Body of pancreas (tissue), 4 donors: Measurements from ENCODE around the gene SMG7. TPM values are rescaled to one million over a fixed set of nuclear protein-coding genes. Genes with fewer than 3 reads are reported as not detected.

ENCODE experiments used
- ATAC-seq: fragments of 150-250 bp; one replicate; pipeline ENCODE4 v1.9.1; 2016
- DNase-seq, 4 donors: peaks; one replicate each; pipeline ENCODE4 v3.0.0-alpha.2; 2019
- H3K27ac ChIP-seq, 4 donors: fragments of 200-600 bp; sonication (generic); 1 replicate in 3 of 4; 2 replicates in 1 of 4; pipeline versions ENCODE4 v1.5.1 to v1.6.1; 2016 to 2019; ENCODE audit warnings: mild to moderate bottlenecking in 1 of 4, mixed read lengths in 1 of 4, moderate library complexity in 1 of 4
- H3K27me3 ChIP-seq, 2 donors: fragments of 200-600 bp; sonication (generic); one replicate each; pipeline ENCODE4 v1.6.0; 2016; ENCODE audit warnings: mild to moderate bottlenecking in 1 of 2
- H3K36me3 ChIP-seq, 2 donors: fragments of 200-600 bp; sonication (generic); replicated peaks in 1 of 2; 2 replicates each; pipeline ENCODE4 v1.5.1; 2016; ENCODE audit warnings: low read depth in 2 of 2; ENCODE audit not compliant: insufficient read depth in 1 of 2
- H3K4me1 ChIP-seq: fragments of 200-600 bp; sonication (generic); one replicate; pipeline ENCODE4 v1.6.0; 2016
- H3K4me3 ChIP-seq, 2 donors: fragments of 200-600 bp; sonication (generic); 1 replicate in 1 of 2; 2 replicates in 1 of 2; pipeline ENCODE4 v1.5.1; 2016 to 2019
- H3K9me3 ChIP-seq, 3 donors: fragments of 200-600 bp; sonication (generic); 1 replicate in 2 of 3; 2 replicates in 1 of 3; pipeline ENCODE4 v1.5.1; 2016
- POLR2A ChIP-seq, 3 donors: fragments of 450-650 bp; IDR thresholded peaks; one replicate each; pipeline ENCODE4 v1.6.1; 2016; ENCODE audit warnings: antibody characterized with exemption in 3 of 3, mild to moderate bottlenecking in 2 of 3
- WGBS, 2 donors: methylation state at CpG; one replicate each; pipeline ENCODE4 v1.1.5; 2017; 5-methylcytosine and 5-hydroxymethylcytosine counted together
- intact Hi-C: fragments of 100-400 bp; cut with DNase I; formaldehyde crosslinking; loops from one replicate; pipeline ENCODE4 v1.15.1; 2023
- total RNA-seq, 2 donors: library from RNA; depleted of rRNA; stranded (reverse); fragments of >200 nt; gene quantifications; one replicate each; pipeline ENCODE4 v1.1.0, GENCODE V29; 2016
- TF ChIP-seq, protein P1 (sequence below), 7 experiments: fragments of 450-650 bp in 4 of 7; fragments of 200-600 bp in 3 of 7; sonication (generic) in 3 of 7; IDR thresholded peaks; one replicate each; pipeline ENCODE4 v1.5.1; 2016 to 2019; ENCODE audit warnings: antibody characterized with exemption in 7 of 7

SMG7 gene
- total RNA-seq, 2 donors from 2014 or later, result 22.4 to 34.2 TPM

DNA sequence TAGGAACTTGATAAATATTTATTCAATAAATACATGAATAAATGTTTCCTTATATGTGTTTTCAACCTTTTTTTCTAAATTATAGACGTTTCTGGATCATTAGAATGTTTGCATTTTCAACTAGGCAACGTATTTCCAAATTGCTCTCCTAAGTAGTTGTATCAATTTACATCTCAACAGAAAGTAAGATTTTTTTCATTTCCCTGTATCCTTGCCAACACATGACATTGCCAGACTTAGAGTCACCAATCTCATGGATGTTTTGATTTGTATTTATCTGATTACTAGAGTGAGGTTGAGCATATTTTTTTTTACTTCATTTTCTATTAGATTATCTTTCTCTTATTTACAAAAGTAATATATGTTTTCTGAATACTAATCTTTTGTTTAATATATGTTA, 22.2 kb upstream of the SMG7 start:
- TF ChIP-seq, protein P1, sequence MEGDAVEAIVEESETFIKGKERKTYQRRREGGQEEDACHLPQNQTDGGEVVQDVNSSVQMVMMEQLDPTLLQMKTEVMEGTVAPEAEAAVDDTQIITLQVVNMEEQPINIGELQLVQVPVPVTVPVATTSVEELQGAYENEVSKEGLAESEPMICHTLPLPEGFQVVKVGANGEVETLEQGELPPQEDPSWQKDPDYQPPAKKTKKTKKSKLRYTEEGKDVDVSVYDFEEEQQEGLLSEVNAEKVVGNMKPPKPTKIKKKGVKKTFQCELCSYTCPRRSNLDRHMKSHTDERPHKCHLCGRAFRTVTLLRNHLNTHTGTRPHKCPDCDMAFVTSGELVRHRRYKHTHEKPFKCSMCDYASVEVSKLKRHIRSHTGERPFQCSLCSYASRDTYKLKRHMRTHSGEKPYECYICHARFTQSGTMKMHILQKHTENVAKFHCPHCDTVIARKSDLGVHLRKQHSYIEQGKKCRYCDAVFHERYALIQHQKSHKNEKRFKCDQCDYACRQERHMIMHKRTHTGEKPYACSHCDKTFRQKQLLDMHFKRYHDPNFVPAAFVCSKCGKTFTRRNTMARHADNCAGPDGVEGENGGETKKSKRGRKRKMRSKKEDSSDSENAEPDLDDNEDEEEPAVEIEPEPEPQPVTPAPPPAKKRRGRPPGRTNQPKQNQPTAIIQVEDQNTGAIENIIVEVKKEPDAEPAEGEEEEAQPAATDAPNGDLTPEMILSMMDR (IDR thresholded peaks at IDR 0.05), result no peak
- TF ChIP-seq POLR2A (IDR thresholded peaks at IDR 0.05), result no peak
- no peak for ATAC-seq
- Histone ChIP-seq H3K27me3 (no peaks in the 10 kb centered on the region), H3K36me3 (no peaks in the 10 kb centered on the region), H3K4me1 (no peaks in the 10 kb centered on the region), H3K9me3 (no peaks in the 10 kb centered on the region), H3K27ac (no peak overlapping the region), H3K4me3 (no peak overlapping the region)
- intact Hi-C loops, result no loop called here
- DNase-seq, result no peak
- 16 to 28% methylated on average over 2 of the region's 2 CpGs for WGBS, 2 donors

DNA sequence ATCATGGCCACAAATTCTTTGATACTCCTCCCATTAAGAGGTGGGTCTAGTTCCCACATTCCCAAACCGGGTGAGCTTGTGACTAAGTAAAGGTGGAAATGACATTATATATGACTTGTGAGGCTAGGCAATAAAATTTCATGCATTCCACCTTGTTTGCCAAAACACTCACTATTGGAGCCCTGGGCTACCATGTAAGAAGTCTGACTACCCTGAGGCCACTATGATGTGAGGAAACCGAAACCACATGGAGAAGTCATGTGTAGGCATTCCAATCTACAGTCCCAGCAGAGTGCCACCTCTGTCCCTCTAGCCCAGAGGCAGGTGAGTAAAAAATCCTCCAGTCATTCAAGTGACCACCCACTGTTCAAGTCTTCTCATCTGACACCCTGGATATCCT, 17.9 kb upstream of the SMG7 start:
- Histone ChIP-seq H3K27ac (no peak overlapping the region), H3K9me3 (no peaks in the 10 kb centered on the region), H3K4me1 (no peaks in the 10 kb centered on the region), H3K27me3 (no peaks in the 10 kb centered on the region), H3K36me3 (no peaks in the 10 kb centered on the region), H3K4me3 (no peak overlapping the region)
- 63 to 86% methylated on average over 2 of the region's 2 CpGs for WGBS, 2 donors
- TF ChIP-seq, protein P1 (IDR thresholded peaks at IDR 0.05), result no peak
- no peak for TF ChIP-seq POLR2A (IDR thresholded peaks at IDR 0.05)
- intact Hi-C loops, result no loop called here
- no peak for ATAC-seq
- no peak for DNase-seq

DNA sequence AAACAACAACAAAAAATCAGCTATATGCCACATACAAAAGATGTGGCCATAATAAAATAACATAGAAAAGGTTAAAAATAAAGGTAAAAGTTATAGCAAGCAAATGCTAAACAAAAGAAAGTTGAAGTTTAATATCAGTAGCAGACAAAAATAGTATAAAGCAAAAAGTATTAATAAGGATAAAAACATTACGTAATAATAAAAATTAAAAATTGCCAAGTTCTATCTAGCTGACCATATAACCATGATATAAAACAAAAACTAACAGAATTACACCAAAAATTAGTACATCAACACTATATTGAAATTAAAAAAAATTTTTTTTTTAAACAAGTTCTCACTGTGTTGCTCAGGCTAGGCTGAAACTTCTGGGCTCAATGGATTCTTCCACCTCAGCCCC, 15.5 kb upstream of the SMG7 start:
- H3K27ac ChIP-seq, result no peak overlapping the region
- no peaks in the 10 kb centered on the region for H3K4me1 ChIP-seq
- no peaks in the 10 kb centered on the region for H3K9me3 ChIP-seq
- H3K4me3 ChIP-seq, result no peak overlapping the region
- no peak for TF ChIP-seq POLR2A (IDR thresholded peaks at IDR 0.05)
- TF ChIP-seq, protein P1 (IDR thresholded peaks at IDR 0.05), result no peak
- ATAC-seq (no peak), DNase-seq (no peak)
- 90 to 95% methylated on average over 1 of the region's 1 CpG for WGBS, 2 donors
- H3K27me3 ChIP-seq, result no peaks in the 10 kb centered on the region
- intact Hi-C loops, result no loop called here
- H3K36me3 ChIP-seq, result no peaks in the 10 kb centered on the region

DNA sequence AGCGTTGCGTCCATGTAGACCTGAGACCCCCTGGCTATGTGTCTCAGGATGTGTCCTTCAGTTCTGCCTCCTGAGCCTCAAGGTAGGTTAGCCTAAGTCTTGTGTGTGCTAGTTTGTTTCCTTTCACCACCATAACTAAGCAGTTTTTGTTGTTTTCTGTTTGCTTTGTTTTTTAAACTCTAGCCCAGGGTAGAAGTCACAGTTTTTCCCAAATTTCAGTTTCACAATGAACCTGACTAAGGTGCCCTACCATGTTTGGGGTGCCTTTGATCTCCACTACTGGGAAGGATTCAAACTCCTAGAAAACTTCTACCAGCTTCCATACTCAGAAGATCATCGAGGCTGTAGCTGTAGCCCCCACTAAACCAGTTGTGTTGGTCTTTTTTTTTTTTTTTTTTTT, 14.8 kb upstream of the SMG7 start:
- Histone ChIP-seq H3K4me1 (no peaks in the 10 kb centered on the region), H3K9me3 (no peaks in the 10 kb centered on the region), H3K36me3 (no peaks in the 10 kb centered on the region), H3K4me3 (no peak overlapping the region), H3K27ac (no peak overlapping the region), H3K27me3 (no peaks in the 10 kb centered on the region)
- intact Hi-C loops, result no loop called here
- ATAC-seq (no peak), DNase-seq (no peak)
- no peak for TF ChIP-seq POLR2A (IDR thresholded peaks at IDR 0.05)
- TF ChIP-seq, protein P1 (IDR thresholded peaks at IDR 0.05), result no peak
- 73 to 75% methylated on average over 3 of the region's 3 CpGs for WGBS, 2 donors

DNA sequence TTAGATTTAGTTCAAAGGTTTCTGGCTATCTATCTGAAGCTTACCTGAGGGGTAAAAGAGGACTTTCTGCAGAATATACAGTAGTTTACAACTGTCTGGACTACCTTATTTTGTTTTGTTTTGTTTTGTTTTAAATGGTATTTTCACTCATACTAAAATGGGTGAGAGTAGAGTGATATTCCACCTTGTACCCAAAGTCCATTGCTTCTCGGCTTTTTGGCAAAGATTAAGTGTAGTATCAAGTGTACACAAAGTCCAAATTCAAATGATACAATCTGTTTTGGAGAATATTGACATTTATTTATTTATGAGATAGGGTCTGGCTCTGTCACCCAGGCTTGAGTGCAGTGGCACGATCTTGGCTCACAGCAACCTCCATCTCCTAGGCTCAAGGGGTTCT, 11.7 kb upstream of the SMG7 start:
- WGBS, 2 donors, result 32 to 47% methylated on average over 2 of the region's 2 CpGs
- DNase-seq (no peak), ATAC-seq (no peak)
- no peak overlapping the region for H3K4me3 ChIP-seq
- no peaks in the 10 kb centered on the region for H3K4me1 ChIP-seq
- H3K27ac ChIP-seq, result no peak overlapping the region
- no peak for TF ChIP-seq POLR2A (IDR thresholded peaks at IDR 0.05)
- TF ChIP-seq, protein P1 (IDR thresholded peaks at IDR 0.05), result no peak
- no peaks in the 10 kb centered on the region for H3K27me3 ChIP-seq
- H3K9me3 ChIP-seq, result no peaks in the 10 kb centered on the region
- H3K36me3 ChIP-seq, result no peaks in the 10 kb centered on the region
- intact Hi-C loops, result loop anchor here (10.0 kb wide), 1 partner anchor 164 kb away; no protein-coding TSS in a partner anchor
